ENCODE data around the gene NIPSNAP2.
"Not testable (repeated sequence)": the region's sequence is repeated elsewhere in the genome, so short reads cannot be mapped to it uniquely, and the experiment has no call there.

Gene NIPSNAP2

DNA sequence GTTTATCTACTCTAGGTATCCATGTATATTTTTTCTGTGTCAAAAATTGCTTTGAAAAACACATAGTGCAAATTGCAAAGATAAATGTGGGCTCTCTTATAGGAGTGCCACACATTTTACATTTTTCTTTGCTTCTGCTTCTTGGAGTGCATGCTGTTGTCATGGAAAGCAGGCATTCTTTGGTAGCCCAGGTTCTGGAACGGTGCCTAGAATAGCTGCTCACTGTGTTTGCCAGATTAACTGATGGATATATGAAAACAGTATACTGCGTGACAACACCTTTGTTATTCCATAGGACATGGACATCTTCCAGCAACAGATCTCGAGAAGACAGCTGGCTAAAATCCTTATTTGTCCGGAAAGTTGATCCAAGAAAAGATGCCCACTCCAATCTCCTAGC is 13.4 kb downstream of the NIPSNAP2 start:
- DNase-seq = no peak

DNA sequence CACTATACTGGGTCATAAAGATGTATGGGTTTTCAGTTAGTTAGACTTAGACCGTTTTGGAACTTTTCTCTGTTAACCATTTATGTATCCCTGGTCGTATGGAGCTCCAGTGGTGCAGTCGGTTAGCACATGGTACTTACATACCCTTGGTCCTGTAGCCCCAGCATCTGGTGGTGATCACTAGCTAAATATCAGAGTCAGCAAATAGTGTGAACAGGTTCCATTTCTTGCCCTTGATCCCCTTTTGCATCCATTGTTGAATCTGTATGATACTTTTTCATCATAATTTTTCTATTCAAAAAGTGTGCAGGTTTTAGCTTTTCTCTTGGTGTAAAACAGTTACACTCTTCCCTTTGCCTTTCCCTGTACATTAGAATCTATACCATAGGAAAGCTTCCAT is 15.9 kb downstream of the NIPSNAP2 start:
- DNase-seq = no peak

DNA sequence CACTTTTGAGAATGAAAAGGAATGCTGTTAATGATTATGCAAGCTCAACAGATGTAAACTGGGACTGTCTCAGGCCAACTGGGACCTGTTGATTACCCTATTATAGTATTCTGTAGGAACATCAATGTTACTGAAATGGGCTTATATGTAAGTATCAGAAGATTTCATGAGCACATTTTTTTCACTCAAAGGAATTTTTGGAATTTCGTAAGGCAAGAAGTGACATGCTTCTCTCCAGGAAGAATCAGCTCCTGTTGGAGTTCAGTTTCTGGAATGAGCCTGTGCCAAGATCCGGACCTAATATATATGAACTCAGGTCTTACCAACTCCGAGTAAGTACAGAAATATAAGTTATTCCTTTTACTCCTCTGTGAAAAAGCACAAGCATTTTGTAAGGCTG is 19.2 kb downstream of the NIPSNAP2 start:
- no peak for DNase-seq

DNA sequence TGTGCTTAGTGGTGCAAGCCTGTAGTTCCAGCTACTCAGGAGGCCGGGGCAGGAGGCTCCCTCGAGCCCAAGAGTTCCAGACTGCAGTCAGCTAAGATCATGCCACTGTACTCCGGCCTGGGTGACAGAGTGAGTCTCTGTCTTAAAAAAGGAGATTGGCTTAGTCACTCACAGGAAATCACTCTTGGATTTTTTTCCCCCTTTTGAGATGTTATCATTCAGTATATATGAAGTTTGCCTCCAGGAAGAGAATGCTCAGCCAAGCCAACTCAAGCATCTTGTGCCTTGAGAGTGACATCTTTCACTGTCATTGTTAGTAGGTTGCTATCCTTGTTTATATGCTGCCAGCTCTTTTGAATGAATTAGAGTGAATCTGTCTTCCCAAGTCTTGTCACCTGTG is 28.0 kb downstream of the NIPSNAP2 start:
- DNase-seq = no peak

DNA sequence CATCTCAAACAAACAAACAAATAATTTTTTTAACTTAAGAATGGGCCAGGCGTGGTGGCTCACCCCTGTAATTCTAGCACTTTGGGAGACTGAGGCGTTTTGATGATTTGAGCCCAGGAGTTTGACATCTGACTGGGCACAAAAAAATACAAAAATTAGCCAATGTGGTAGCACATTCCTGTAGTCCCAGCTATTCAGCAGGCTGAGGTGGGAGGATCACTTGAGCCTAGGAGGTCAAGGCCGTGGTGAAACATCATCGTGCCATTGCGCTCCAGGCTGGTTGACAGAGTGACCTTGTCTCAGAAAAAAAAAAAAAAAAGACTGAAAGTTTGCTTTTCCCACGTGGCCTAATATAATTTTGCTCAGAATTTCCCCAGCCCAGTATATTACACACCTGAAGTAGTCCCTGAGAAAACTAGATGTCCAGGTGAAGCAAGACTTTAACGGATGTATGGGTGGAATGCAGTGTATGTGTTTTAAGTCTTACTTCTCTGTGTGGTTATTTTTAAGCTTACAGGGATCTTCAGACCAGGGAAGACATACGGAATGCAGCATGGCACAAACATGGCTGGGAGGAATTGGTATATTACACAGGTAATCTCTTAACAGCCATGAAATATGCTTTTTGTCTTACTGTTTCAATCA is 32.6 kb downstream of the NIPSNAP2 start:
- no peak for DNase-seq

DNA sequence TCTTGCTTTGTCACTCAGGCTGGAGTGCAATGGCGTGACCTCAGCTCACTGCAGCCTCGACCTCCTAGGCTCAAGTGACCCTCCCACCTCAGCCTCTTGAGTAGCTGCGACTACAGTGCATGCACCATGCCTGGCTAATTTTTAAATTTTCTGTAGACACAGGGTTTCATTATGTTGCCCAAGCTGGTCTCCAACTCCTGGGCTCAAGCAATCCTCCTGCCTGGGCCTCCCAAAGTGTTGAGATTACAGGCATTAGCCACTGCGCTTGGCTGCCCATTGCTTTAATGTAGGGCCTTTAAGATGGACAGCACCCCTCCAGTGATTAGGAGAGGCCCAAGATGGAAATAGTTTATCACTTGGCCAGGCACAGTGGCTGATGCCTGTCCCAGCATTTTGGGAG is 39.4 kb downstream of the NIPSNAP2 start:
- no peak for DNase-seq

DNA sequence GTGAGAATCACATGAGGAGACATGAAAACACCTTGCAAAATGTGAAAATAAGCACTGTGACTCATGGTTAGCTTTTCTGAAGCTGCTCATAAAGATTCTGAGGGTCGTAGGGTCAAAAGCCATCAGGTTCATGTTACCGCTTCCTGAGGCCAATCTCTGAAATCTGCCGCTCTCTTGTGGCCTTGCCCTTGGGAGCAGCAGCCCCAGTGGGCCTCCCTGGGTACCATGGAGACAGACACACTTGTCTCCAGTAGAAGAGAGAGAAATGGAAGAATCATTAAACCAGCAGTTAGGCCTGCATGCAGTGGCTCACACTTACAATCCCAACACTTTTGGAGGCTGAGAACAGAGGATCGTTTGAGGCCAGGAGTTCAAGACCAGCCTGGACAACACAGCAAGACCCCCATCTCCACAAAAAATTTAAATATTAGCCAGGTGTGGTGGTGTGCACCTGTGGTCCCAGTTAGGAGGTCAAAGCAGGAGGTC is 42.8 kb downstream of the NIPSNAP2 start:
- no peak for DNase-seq

DNA sequence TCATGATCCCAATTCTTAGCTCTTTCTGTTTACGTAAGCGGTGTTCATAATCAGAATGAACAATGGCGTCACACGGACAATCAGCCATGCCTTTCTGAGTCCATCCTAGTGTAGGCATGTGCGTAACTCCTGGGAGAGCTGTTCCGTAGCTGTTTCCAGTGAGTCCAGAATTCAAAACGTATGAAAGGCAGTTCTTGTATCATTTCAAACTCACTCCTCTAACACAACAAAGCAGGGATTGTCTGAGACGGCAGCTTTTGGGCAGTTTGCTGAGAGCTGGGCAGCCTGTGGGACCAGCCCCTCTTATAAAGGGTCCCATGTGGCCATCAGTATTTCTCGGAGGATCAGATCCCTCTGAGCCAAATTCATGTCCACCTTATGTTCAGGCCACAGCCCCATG is 43.5 kb downstream of the NIPSNAP2 start:
- DNase-seq = no peak

DNA sequence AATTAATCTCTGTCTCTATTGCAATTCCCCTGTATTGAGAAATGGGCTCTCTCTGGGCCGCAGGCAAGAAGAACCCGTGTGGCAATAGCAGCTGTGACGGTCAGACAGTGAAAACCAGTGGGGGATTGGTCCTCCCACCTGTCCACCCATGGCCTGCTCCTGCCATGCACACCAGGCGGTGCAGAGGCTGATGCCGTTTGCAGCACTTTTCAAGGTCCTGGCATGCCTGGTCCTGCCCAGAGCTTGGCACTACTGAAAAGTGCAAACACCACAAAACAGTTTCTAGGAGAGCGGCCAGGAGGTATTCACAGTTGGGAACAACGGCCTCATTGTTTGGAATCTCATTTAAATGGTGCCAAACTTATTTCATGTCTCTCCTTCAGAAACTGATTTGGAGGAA is 45.3 kb downstream of the NIPSNAP2 start:
- DNase-seq = no peak

DNA sequence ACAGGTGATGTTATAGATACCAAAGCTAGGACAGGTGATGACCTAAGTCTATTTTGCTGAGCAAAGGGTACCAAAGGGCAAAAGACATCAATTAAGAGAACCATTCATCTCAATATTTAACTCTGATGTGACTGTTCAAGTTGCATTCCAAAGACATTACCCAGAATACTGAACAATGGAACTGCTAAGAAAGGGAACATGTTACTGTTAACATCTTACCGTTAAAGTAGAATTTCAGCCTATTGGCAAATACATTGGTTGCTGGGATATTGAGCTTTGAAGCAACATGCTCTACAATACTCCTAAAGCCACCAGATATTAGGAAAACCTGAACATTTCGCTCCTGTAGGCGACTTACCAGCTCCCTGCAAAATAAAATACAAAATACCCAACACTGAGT is 52.6 kb downstream of the NIPSNAP2 start:
- not testable (repeated sequence) for DNase-seq

DNA sequence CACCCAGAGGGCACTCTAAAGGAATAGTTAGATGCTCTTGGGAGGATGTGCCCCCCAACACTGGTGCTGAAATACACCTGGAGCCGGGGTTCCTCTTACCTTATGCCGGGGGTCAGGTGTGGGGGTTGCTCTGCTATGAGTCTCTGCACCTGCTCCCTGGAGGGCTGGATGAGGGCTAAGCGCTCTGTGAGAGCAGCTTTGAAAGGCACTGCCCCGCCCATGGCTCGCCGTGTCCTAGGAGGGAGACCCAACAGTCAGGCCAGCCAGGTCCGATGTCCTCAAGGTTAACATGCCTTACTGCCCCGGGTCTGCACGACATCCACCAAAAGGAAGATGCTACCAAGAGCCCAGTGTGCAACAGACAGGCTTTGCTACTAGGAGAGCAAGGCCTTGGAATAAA is 55.1 kb downstream of the NIPSNAP2 start:
- no peak for DNase-seq

DNA sequence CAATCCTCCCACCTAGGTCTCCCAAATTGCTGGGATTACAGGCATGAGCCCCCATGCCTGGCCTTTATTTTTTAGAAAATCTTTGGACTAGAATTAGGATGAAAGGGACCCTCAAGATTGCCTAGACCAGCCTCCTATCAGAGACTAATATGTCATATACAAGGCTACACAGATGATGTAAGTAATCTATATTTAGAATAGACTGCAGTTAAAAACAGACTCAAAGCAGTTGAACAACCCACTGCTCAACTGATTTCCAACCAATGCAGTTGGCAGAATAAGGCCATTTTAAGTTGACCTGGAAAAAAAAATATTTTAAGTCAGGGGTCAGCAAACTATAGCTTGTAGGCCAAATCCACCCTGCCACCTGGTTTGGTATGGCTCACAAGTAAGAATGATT is 59.1 kb downstream of the NIPSNAP2 start:
- no peak for DNase-seq

DNA sequence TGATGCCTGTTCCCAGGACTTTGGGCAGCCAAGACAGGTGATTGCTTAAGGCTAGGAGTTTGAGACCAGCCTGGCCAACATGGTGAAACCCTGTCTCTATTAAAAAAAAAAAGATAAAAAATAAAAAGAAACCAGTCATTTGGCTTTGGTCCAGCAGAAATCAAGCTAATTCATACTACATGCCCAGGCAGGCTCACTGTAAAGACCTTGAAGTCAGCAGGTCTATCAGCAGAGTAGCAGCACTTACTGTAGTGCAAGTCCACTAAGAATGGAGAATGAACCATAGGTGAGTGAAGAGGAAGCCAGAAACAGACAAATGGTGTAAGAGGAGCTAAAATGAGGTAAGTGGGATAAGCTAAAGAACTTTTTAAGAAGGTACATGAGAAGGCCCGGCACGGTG is 62.2 kb downstream of the NIPSNAP2 start:
- no peak for DNase-seq

DNA sequence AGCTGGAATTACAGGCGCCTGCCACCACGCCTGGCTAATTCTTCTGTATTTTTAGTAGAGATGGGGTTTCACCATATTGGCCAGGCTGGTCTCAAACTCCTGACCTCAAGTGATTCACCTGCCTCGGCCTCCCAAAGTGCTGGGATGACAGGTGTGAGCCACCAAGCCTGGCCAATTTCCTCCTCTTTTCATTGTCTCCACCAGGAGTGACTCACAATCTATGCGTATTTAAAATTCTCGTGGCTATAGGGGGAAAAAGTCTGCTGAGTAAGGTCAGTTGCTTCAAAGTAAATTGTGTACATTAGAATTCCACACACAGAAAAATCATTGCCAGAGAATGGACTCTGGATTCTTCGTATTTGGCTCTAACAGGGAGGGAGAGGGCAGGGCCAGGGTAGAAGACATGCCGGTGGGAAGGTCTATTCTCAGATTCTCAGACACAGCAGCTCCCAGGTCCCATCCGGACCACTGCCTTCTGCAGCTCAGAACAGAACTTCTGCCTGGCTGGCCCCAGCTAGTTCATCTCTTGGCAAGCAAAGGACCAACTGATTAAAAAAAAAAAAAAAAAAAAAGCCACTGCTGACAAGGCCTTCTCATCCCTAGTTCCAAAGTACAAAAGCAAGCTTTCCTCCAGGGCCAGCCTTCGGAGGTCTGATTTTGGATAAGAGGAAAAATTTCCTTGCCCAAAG is 64.7 kb downstream of the NIPSNAP2 start:
- DNase-seq = no peak

DNA sequence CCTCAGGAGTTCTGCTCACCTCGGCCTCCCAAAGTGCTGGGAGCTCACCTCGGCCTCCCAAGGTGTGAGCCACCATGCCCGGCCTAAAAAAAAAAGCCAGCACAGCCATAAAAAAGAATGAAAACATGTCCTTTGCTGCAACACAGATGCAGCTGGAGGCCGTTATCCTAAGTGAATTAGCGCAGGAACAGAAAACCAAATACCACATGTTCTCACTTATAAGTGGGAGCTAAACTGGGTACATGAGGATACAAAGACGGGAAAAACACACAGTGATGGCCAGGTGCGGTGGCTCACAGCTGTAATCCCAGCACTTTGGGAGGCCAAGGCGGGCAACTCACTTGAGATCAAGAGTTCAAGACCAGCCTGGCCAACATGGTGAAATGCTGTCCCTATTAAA is 66.0 kb downstream of the NIPSNAP2 start:
- no peak for DNase-seq

DNA sequence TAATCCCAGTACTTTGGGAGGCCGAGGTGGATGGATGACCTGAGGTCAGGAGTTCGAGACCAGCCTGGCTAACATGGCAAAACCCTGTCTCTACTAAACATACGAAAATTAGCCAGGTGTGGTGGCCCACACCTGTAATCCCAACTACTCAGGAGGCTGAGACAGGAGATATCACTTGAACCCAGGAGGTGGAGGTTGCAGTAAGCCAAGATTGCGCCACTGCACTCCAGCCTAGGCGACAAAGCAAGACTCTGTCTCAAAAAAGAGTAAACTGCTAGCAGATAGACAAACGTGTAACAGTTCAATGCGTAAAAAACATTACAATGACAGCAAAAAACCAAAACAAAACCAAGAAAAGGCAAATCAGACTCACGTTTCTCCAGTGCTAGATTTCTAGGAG is 67.2 kb downstream of the NIPSNAP2 start:
- DNase-seq = not testable (repeated sequence)

DNA sequence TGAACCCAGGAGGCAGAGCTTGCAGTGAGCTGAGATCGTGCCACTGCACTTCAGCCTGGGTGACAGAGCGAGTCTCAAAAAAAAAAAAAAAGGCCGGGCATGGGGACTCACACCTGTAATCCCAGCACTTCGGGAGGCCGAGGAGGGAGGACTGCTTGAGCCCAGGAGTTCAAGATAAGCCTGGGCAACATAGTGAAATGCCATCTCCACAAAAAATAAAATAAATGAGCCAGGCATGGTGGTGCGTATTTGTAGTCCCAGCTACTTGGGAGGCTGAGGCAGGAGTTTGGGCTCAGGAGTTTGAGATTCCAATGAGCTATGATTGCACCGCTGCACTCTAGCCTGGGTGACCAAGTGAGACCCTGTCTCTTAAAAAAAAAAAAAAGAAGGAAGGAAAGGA is 68.2 kb downstream of the NIPSNAP2 start:
- DNase-seq = not testable (repeated sequence)

DNA sequence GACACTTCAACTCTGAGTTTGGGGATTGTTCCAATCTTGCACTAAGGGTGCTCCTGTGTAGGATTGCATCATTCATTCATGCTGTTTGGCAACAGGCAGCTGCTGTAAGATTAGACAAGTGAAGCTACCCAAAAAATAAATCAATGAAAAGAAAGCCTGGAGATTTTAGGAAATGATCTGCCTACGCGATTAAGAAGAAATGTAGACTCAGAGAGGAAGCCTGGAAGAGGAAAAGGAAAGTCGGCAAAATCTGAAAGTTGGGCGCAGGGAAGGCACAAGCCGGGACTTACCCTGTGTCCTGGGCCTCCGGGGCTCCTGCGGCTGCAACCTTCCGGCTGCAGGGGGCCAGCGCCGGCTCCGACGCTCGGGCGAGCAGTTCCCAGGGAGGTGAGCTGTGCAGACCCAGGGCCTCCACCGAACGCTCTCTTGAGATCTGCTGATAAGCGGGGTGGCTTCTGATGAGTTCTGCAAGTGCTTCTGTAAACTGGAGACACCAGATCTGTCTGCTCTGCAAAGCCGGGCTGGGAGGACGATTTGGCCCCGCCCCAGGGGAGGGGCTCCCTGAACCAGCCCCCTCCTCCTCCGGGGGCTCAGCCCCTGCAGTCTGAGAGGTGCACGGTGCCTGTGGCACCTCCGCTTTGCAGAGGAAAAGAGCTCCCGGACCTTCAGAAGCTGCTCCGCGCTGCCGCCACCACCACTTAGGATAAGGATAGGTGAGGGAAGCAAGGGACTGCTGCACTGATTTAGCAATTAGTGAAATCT is 69.5 kb downstream of the NIPSNAP2 start:
- peak; percentile 51 for DNase-seq

DNA sequence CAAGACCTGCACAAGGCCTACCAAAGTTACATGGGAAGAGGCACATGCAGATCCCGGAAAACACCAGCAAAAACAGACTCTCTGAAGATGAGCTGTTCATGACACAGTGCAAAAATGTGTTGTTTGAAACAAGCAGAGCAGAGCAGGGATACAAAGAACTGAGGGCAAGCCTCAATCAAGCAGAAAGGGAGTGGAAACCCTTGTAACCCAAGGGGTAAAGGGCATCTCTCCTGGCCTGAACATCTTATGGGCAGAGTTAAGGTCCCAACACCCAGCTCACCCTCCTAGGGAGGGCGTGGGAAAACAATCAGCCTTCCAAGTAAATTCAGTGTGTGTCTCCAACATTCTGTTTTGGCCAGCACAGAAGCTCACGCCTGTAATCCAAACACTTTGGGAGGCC is 76.3 kb downstream of the NIPSNAP2 start:
- no peak for DNase-seq

DNA sequence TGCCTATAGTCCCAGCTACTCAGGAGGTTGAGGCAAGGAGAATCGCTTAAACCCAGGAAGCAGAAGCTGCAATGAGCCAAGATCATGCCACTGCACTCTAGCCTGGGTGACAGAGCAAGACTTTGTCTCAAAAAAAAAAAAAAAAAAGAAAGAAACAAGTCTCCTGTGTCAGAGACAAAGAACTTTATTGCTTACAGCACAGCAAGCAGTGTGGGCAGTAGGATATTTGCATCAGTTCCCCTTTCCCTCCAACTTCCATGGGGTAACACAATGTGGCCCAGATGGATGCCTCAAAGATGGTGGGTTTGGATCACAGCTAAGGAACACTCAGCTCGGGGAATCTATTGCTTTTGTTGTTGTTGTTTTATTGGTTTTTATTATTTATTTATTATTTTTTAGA is 81.4 kb downstream of the NIPSNAP2 start:
- DNase-seq = not testable (repeated sequence)

DNA sequence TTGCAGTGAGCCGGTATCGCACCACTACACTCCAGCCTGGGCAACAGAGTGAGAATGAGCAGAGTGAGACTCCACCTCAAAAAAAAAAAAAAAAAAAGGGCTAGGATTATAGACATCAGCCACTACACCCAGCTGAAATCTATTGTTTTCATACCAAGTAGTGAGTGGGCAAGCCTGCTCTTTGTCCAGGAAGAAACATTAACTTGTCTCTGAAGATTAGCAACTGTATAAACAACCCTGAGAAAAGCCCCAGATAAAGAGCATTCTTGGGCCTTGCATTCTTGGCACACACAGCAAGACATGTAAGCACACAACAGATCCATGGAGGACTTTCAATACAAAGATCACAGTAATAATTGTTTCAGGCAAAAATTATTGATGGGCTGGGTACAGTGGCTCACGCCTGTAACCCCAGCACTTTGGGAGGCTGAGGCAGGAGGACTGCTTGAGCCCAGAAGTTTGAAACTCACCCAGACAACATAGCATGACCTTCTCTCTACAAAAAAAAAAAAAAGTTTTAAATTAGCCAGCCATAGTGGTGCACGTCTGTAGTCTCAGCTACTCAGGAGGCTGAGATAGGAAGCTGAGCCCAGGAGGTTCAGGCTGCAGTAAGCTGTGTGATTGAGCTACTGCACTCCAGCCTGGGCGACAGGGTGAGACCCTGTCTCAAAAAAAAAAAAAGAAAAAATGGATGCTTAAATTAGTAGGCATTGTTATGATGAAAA is 82.5 kb downstream of the NIPSNAP2 start:
- no peak for DNase-seq

DNA sequence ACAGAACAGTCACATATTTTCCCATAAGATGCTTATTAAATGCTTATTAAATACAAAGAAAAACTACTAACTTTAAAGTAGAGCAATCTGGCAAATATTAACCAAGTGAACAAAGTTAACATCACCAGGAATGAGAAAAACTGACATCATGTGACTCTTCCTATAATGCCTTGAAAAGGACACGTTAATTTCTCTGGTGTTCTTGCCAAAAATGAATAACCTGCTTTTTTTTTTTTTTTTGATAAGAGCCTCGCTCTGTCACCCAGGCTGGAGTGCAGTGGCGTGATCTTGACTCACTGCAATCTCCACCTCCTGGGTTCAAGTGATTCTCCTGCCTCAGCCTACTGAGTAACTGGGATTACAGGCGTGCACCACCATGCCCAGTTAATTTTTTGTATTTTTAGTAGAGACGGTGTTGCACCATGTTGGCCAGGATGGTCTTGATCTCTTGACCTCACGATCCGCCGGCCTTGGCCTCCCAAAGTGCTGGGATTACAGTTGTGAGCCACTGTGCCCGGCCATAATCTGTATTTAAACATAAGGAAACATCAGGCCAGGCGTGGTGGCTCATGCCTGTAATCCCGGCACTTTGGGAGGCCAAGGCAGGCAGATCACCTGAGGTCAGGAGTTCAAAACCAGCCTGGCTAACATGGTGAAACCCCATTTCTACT is 83.2 kb downstream of the NIPSNAP2 start:
- not testable (repeated sequence) for DNase-seq

DNA sequence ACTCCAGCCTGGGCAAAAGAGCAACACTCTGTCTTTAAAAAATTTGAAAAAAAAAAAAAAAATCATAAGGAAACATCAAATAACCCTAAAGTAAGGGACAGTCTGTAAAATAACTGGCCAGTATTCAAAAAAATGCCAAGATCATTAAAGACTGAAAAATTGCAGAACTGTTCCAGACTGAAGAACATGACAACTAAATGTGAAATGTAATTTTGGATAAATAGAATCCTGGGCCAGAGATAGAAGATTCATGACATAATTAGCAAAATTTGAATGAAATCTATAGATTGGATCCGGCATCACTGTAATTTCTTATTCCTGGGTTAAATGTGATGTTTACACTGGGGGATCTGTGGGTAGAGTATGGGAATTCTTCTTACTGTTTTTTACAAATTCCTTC is 83.9 kb downstream of the NIPSNAP2 start:
- no peak for DNase-seq
